ENCODE data around the gene TAS2R39.
"Not testable (repeated sequence)": the region's sequence is repeated elsewhere in the genome, so short reads cannot be mapped to it uniquely, and the experiment has no call there.

The TAS2R39 gene

GRCh38 chr7:143183024-143183423, at the start of gene TAS2R39:
TAS2R39 (plus strand) TSS chr7:143183419; CDS start chr7:143183419, 0 bp downstream.
- no peak for FAIRE-seq

- no peak for FAIRE-seq
Observed at GRCh38 chr7:143147070-143147469, 36.1 kb upstream of the TAS2R39 start.

- no peak for FAIRE-seq
Observed at GRCh38 chr7:143148050-143148449, 35.2 kb upstream of the TAS2R39 start.

GRCh38 chr7:143148651-143149050, 34.6 kb upstream of the TAS2R39 start:
- no peak for FAIRE-seq

GRCh38 chr7:143150696-143151095, 32.5 kb upstream of the TAS2R39 start:
- not testable (repeated sequence) for FAIRE-seq

GRCh38 chr7:143158617-143159016, 24.6 kb upstream of the TAS2R39 start:
- FAIRE-seq = not testable (repeated sequence)

- no peak for FAIRE-seq
Observed at GRCh38 chr7:143171697-143172096, 11.5 kb upstream of the TAS2R39 start.

GRCh38 chr7:143172354-143172753, 10.9 kb upstream of the TAS2R39 start:
- FAIRE-seq = no peak

GRCh38 chr7:143176128-143176527, 7.1 kb upstream of the TAS2R39 start:
- no peak for FAIRE-seq

- no peak for FAIRE-seq
Observed at GRCh38 chr7:143177374-143178119, 5.7 kb upstream of the TAS2R39 start.

- FAIRE-seq = not testable (repeated sequence)
Observed at GRCh38 chr7:143180771-143181170, 2.4 kb upstream of the TAS2R39 start.

- no peak for FAIRE-seq
Observed at GRCh38 chr7:143181349-143181748, 1.9 kb upstream of the TAS2R39 start.

- no peak for FAIRE-seq
Observed at GRCh38 chr7:143185551-143185950, 2.3 kb downstream of the TAS2R39 start.

- FAIRE-seq = no peak
Observed at GRCh38 chr7:143188994-143189393, 5.8 kb downstream of the TAS2R39 start.

GRCh38 chr7:143193880-143194279, 10.7 kb downstream of the TAS2R39 start:
- FAIRE-seq = no peak

GRCh38 chr7:143199040-143199439, 15.8 kb downstream of the TAS2R39 start:
- no peak for FAIRE-seq

- no peak for FAIRE-seq
Observed at GRCh38 chr7:143202161-143202560, 18.9 kb downstream of the TAS2R39 start.

- no peak for FAIRE-seq
Observed at GRCh38 chr7:143203386-143203785, 20.2 kb downstream of the TAS2R39 start.

GRCh38 chr7:143205560-143206293, 22.5 kb downstream of the TAS2R39 start:
- FAIRE-seq = no peak

GRCh38 chr7:143210541-143210940, 27.3 kb downstream of the TAS2R39 start:
- no peak for FAIRE-seq

- FAIRE-seq = not testable (repeated sequence)
Observed at GRCh38 chr7:143213478-143213877, 30.3 kb downstream of the TAS2R39 start.

GRCh38 chr7:143214789-143215679, 31.8 kb downstream of the TAS2R39 start:
- FAIRE-seq = peak; percentile 96

- FAIRE-seq = no peak
Observed at GRCh38 chr7:143216151-143216550, 32.9 kb downstream of the TAS2R39 start.
